Activated naive CD8-positive, alpha-beta T cell treated with anti-CD3 and anti-CD28 coated beads, Interleukin-2, amount 50 U/mL, for 24 hours (primary cell): ENCODE data around the gene RNF44.
A peak's percentile ranks its signal among the peaks of the same experiment; 100 is the strongest.
"Not testable (repeated sequence)": the region's sequence is repeated elsewhere in the genome, so short reads cannot be mapped to it uniquely, and the experiment has no call there.

Source experiments
- ATAC-seq: fragments of 150-1000 bp; cut with Tn5 transposase; one replicate; pipeline ENCODE4 v1.10.0; 2021
- DNase-seq: peaks from one replicate; pipeline ENCODE4 v3.0.0; 2021
- H3K27ac Mint-ChIP-seq: one replicate; pipeline ENCODE4 v1.8.0; 2021; ENCODE audit warnings: mild to moderate bottlenecking, mixed read lengths
- H3K27me3 Mint-ChIP-seq: one replicate; pipeline ENCODE4 v1.8.0; 2021; ENCODE audit warnings: mixed read lengths
- H3K36me3 Mint-ChIP-seq: one replicate; pipeline ENCODE4 v1.8.0; 2021; ENCODE audit warnings: low read depth, mixed read lengths
- H3K4me1 Mint-ChIP-seq: one replicate; pipeline ENCODE4 v1.8.0; 2021; ENCODE audit warnings: mixed read lengths
- H3K4me3 Mint-ChIP-seq: one replicate; pipeline ENCODE4 v1.8.0; 2021; ENCODE audit warnings: mild to moderate bottlenecking, moderate library complexity, mixed read lengths
- H3K9me3 Mint-ChIP-seq: one replicate; pipeline ENCODE4 v1.8.0; 2021; ENCODE audit warnings: mixed read lengths

The RNF44 gene

DNA sequence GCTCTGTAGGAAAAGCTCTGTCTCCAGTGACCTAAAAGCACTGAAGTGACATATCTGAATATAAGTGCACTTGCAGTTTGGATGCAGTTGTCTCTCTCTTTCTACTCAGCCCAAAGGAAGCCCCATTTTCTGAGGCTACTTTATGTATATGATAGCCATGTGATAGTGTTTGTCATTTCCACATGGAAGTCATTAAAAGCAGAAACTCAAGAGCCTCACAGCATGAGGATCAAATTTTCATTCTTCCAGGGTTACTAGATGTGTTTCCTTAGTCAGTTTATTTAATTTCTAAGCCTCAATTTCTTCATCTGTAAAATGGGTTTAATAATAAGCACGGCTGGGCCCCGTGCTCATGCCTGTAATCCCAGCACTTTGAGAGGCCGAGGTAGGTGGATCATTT, 36.7 kb downstream of the RNF44 start:
- H3K4me1 Mint-ChIP-seq, result no peaks in the 10 kb centered on the region

DNA sequence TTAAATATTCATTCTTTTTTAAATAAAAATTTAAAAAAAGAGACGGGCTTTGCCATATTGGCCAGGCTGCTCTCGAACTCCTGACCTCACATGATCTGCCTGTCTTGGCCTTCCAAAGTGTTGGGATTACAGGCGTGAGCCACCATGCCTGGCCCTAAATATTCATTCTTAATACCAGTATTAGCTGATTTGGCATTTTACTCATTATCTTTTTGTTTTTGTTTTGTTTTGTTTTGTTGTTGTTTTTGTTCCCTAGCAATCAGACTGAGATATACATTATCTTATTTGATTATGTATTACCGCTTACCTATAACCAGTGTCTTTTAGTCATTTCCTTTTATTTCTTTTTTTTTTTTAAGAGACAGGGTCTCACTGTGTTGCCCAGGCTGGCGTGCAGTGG, 37.9 kb downstream of the RNF44 start:
- H3K4me3 Mint-ChIP-seq, result no peak overlapping the region
- DNase-seq (no peak), ATAC-seq (no peak)
- no peaks in the 10 kb centered on the region for H3K4me1 Mint-ChIP-seq
- H3K36me3 Mint-ChIP-seq, result peaks cover 49% of the 10 kb centered on the region
- no peak overlapping the region for H3K27ac Mint-ChIP-seq
- H3K9me3 Mint-ChIP-seq, result no peaks in the 10 kb centered on the region
- no peaks in the 10 kb centered on the region for H3K27me3 Mint-ChIP-seq

More for the DNA sequence above, 36.7 kb downstream of the RNF44 start:
- no peak overlapping the region for H3K27ac Mint-ChIP-seq
- H3K4me3 Mint-ChIP-seq, result no peak overlapping the region
- H3K36me3 Mint-ChIP-seq, result peaks cover 55% of the 10 kb centered on the region
- DNase-seq, result no peak
- H3K9me3 Mint-ChIP-seq, result no peaks in the 10 kb centered on the region
- no peaks in the 10 kb centered on the region for H3K27me3 Mint-ChIP-seq
- no peak for ATAC-seq

DNA sequence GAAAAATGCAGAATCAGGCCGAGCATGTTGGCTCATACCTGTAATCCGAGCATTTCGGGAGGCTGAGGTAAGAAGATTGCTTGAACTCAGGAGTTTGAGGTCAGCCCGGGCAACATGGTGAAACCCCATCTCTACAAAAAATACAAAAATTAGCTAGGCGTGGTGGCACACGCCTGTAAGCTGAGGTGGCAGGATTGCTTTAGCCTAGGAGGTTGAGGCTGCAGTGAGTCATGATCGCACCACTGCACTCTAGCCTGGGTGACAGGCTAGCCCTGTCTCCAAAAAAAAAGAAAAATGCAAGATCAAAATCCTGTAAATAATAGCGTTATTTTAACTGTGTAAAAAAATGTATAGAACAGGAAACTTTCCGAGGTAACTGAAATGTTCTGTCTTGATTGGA, 39.4 kb downstream of the RNF44 start:
- Mint-ChIP-seq H3K27ac (no peak overlapping the region), H3K9me3 (no peaks in the 10 kb centered on the region), H3K4me3 (no peak overlapping the region), H3K4me1 (no peaks in the 10 kb centered on the region), H3K36me3 (peaks cover 56% of the 10 kb centered on the region), H3K27me3 (no peaks in the 10 kb centered on the region)
- DNase-seq, result no peak
- no peak for ATAC-seq

DNA sequence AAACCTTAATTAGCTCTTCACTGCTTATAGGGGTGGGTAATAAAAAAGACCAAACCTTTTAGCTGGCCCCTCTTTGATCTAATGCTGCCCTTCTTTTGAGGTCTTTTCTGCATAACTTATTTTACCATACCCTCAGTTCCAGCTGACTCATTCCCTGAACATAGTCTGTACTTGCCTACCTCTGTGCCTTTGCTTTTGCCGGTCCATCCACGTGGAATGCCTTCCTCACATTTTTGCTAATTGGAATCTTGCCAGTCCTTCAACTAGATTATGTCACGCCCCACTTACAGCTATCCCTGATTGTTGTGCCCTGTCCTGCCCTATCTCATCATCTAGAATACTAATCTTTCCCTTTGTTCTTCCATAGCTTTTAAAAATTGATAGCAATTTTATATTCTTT, 44.8 kb downstream of the RNF44 start:
- H3K4me3 Mint-ChIP-seq, result no peak overlapping the region
- ATAC-seq (no peak), DNase-seq (no peak)
- no peaks in the 10 kb centered on the region for H3K9me3 Mint-ChIP-seq
- no peaks in the 10 kb centered on the region for H3K27me3 Mint-ChIP-seq
- peaks cover 9% of the 10 kb centered on the region for H3K4me1 Mint-ChIP-seq
- H3K27ac Mint-ChIP-seq, result no peak overlapping the region
- H3K36me3 Mint-ChIP-seq, result peaks cover 57% of the 10 kb centered on the region

DNA sequence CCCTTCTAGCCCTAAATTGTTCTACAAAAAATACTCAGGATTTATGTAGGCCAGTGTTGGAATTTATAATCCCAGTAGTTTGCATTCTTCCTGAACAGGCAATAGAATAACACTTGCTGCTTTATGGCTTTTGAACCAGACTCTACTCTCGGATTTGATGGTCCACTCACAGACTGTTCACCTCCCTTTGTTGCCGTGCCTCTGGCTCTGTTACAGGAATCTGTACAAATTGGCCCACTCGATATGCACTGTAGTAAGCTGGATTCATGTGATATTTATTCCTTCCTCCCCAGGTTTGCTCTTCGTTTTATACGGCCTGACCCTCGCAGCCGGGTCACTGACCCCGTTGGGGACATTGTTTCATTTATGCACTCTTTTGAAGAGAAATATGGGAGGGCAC, 45.3 kb downstream of the RNF44 start:
- no peak for ATAC-seq
- H3K36me3 Mint-ChIP-seq, result peaks cover 54% of the 10 kb centered on the region
- no peaks in the 10 kb centered on the region for H3K9me3 Mint-ChIP-seq
- H3K27me3 Mint-ChIP-seq, result no peaks in the 10 kb centered on the region
- no peak for DNase-seq
- no peak overlapping the region for H3K4me3 Mint-ChIP-seq
- peaks cover 9% of the 10 kb centered on the region for H3K4me1 Mint-ChIP-seq
- H3K27ac Mint-ChIP-seq, result no peak overlapping the region

DNA sequence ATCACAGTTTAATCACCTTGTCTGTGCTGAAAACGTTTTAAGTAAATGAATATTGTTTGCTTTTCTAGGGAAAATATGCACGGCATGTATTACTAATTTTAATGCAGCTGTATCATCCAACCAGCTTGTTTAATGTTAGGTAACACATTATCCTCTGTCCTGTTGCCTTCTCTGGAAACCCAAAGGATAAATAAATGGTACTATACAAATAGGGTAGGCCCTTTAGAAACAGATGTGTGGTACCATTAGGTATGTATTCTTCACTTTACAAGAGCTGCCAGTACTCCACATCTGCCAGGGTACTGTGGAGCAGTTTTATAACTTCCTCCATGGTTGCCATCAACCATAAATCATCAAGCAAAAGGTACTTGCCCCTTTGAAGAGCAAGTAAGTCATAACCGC, 46.1 kb downstream of the RNF44 start:
- Mint-ChIP-seq H3K36me3 (peaks cover 53% of the 10 kb centered on the region), H3K9me3 (no peaks in the 10 kb centered on the region), H3K4me3 (no peak overlapping the region), H3K27ac (no peak overlapping the region), H3K27me3 (no peaks in the 10 kb centered on the region), H3K4me1 (peaks cover 9% of the 10 kb centered on the region)
- ATAC-seq (no peak), DNase-seq (no peak)

DNA sequence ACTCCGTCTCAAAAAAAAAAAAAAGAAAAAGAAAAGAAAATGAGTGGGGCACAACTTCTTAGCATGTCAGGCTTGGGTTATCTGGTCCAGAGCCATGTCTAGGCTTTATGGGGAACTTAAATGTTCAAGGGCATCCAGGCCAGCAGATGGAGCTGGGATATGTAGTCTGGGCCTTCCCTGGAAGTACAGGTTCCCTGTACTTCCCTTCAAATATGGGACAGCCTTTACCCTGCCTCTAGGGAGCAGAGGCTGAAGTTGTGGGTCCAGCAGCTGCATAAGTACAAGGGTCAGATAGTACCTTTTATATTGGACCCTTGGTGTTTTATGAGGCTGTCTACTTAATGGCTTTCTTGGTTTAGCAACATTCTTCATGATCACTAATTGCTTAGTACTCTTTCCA, 46.9 kb downstream of the RNF44 start:
- no peaks in the 10 kb centered on the region for H3K9me3 Mint-ChIP-seq
- H3K27ac Mint-ChIP-seq, result no peak overlapping the region
- DNase-seq (no peak), ATAC-seq (no peak)
- H3K4me1 Mint-ChIP-seq, result peaks cover 9% of the 10 kb centered on the region
- no peak overlapping the region for H3K4me3 Mint-ChIP-seq
- H3K36me3 Mint-ChIP-seq, result peaks cover 51% of the 10 kb centered on the region
- no peaks in the 10 kb centered on the region for H3K27me3 Mint-ChIP-seq

DNA sequence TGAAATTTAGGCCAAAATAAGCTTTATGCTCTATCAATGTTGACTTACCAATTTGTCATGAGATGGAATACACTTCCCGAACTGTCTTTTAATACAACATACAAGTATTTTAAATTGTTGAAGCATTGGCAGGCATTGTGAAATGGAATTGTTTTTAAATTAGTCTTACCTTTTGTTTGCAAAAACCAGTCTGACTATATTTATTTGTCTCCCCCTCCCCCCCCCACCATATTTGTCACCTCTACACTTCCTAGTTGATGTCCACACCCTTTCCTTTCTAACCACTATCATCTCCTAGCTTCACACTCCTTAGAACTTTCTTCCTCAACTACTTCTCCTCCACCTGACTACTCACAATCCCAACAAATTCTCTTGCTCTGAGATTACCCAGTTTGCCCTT, 48.1 kb downstream of the RNF44 start:
- DNase-seq (no peak), ATAC-seq (no peak)
- Mint-ChIP-seq H3K36me3 (peaks cover 46% of the 10 kb centered on the region), H3K4me3 (no peak overlapping the region), H3K27me3 (no peaks in the 10 kb centered on the region), H3K27ac (peak overlapping the region; percentile 1), H3K4me1 (peaks cover 12% of the 10 kb centered on the region), H3K9me3 (no peaks in the 10 kb centered on the region)

DNA sequence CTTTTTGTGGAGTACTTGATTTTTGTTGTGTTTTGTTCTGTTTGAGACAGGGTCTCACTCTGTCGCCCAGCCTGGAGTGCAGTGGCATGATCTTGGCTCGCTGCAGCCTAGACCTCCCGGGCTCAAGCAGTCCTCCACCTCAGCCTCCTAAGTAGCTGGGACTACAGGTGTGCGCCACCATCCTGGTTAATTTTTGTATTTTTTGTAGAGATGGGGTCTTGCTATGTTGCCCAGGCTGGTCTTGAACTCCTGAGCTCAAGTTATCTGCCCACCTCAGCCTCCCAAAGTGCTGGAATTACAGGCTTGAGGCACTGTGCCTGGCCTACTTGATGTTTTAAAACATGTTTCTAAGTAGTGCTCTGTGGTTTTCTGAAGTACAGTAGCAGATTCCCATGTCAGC, 50.0 kb downstream of the RNF44 start:
- not testable (repeated sequence) for H3K27me3 Mint-ChIP-seq, H3K27ac Mint-ChIP-seq, DNase-seq, H3K9me3 Mint-ChIP-seq, ATAC-seq, H3K4me3 Mint-ChIP-seq
- H3K36me3 Mint-ChIP-seq, result peaks cover 41% of the 10 kb centered on the region
- H3K4me1 Mint-ChIP-seq, result peaks cover 19% of the 10 kb centered on the region

DNA sequence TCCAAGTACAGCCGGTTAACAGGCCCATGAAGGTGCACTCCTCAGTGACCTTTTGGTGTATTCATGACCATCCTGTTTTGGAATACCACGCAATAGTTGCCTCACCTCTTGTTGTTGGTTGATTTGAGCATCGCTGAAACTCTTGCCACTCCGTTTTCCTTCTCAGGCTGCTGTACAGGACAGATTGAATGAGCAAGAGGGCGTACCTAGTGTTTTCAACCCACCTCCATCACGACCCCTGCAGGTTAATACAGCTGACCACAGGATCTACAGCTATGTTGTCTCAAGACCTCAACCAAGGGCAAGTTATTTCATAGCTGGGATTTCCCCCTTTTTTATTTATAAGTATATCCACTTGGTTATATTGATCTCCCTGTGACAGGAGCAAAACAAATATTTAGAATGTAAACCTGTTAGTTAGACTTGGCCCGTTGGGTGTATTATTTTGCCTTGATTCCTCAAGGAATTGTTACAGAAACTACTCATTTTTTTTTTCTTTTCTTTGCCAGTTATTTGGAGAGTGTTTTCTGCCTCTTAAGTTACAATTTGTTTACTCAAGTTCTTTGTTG, 50.9 kb downstream of the RNF44 start:
- ATAC-seq (no peak), DNase-seq (no peak)
- H3K4me3 Mint-ChIP-seq, result no peak overlapping the region
- H3K9me3 Mint-ChIP-seq, result no peaks in the 10 kb centered on the region
- no peak overlapping the region for H3K27ac Mint-ChIP-seq
- H3K27me3 Mint-ChIP-seq, result no peaks in the 10 kb centered on the region
- H3K4me1 Mint-ChIP-seq, result peaks cover 26% of the 10 kb centered on the region
- H3K36me3 Mint-ChIP-seq, result peaks cover 41% of the 10 kb centered on the region

DNA sequence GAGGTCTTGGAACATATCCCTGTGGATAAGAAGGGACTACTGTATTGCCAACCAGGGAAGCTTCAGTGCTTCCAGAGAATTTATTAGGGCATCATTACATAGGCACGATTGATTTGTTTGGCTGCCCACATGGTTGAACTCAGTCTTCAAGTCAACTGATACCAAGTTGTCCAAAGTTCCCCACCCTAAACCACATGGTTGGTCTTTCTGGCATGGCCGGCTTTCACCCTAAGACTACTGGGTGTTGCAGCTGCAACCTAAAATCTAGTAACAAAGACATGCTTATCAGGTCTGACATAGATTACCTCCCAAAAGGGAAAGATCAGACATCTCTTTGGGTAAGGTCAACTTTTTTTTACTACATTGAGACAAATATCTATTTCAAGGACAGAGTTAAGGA, 52.0 kb downstream of the RNF44 start:
- H3K36me3 Mint-ChIP-seq, result peaks cover 33% of the 10 kb centered on the region
- DNase-seq, result no peak
- no peak for ATAC-seq

DNA sequence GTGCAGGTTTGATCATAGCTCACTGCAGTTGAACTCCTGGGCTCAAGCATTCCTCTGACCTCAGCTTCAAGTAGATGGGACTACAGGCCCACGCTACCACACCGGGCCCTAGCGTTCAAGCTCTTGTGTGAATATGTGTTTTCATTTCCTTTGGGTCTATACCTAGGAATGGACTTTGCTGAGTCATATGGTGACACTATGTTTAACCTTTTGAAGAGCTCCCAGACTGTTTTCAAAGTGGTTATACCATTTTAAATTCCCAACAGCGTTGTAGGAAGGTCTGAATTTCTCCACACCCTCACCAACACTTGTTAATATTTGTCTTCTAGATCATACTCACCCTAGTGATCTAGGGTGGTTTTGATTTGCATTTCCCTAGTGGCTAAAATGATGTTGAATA, 55.5 kb downstream of the RNF44 start:
- DNase-seq (no peak), ATAC-seq (peak; percentile 36)
- H3K4me1 Mint-ChIP-seq, result peaks cover 17% of the 10 kb centered on the region
- no peaks in the 10 kb centered on the region for H3K27me3 Mint-ChIP-seq
- no peaks in the 10 kb centered on the region for H3K9me3 Mint-ChIP-seq
- no peak overlapping the region for H3K4me3 Mint-ChIP-seq
- no peak overlapping the region for H3K27ac Mint-ChIP-seq
- peaks cover 31% of the 10 kb centered on the region for H3K36me3 Mint-ChIP-seq

More for the DNA sequence above, 52.0 kb downstream of the RNF44 start:
- Mint-ChIP-seq H3K27ac (no peak overlapping the region), H3K4me3 (no peak overlapping the region), H3K4me1 (peaks cover 26% of the 10 kb centered on the region), H3K27me3 (no peaks in the 10 kb centered on the region), H3K9me3 (no peaks in the 10 kb centered on the region)
